LNCAP (cell line): Measurements from ENCODE around the gene PPP2R2C.

Experiments used
- TF ChIP-seq, protein P1 (sequence below): fragments of 450-650 bp; IDR thresholded peaks from 2 replicates; pipeline ENCODE4 v1.5.1; 2017; ENCODE audit warnings: mild to moderate bottlenecking

Gene PPP2R2C

DNA sequence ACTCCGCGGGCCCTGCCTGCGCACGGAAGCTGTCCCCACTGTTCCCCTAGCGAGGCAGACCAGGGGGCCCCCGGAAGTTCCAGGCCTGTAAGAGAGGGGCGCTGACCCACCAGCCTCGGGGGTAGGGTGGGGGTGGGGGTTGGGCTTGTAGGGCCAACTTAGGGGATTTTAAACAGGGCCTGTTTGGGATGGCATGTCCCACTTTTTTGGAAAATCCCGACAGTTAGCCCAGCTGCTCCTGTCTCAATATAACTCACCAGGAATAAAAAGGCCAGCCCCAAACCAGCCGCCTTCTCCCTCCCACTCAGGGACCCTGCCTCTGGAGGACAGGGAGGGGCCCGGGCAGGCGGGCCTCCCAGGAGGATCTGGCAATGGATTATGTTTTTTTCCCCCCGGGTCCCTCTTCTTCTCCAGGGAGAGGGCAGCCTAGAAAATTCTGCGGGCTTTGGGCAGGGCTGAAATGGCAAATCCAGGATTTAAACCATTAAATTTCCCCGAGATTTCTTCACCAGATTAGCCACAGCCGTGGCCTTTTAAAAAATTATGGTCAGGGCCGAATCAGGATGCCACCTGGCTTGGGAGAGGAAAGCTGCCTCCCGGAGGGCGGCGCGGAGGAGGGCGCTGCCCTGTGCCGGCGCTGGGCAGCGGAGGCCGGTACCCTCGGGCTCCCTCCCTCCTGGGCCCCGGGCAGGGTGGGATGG, 957 bp downstream of the PPP2R2C start:
- TF ChIP-seq, protein P1, sequence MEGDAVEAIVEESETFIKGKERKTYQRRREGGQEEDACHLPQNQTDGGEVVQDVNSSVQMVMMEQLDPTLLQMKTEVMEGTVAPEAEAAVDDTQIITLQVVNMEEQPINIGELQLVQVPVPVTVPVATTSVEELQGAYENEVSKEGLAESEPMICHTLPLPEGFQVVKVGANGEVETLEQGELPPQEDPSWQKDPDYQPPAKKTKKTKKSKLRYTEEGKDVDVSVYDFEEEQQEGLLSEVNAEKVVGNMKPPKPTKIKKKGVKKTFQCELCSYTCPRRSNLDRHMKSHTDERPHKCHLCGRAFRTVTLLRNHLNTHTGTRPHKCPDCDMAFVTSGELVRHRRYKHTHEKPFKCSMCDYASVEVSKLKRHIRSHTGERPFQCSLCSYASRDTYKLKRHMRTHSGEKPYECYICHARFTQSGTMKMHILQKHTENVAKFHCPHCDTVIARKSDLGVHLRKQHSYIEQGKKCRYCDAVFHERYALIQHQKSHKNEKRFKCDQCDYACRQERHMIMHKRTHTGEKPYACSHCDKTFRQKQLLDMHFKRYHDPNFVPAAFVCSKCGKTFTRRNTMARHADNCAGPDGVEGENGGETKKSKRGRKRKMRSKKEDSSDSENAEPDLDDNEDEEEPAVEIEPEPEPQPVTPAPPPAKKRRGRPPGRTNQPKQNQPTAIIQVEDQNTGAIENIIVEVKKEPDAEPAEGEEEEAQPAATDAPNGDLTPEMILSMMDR, result no peak

DNA sequence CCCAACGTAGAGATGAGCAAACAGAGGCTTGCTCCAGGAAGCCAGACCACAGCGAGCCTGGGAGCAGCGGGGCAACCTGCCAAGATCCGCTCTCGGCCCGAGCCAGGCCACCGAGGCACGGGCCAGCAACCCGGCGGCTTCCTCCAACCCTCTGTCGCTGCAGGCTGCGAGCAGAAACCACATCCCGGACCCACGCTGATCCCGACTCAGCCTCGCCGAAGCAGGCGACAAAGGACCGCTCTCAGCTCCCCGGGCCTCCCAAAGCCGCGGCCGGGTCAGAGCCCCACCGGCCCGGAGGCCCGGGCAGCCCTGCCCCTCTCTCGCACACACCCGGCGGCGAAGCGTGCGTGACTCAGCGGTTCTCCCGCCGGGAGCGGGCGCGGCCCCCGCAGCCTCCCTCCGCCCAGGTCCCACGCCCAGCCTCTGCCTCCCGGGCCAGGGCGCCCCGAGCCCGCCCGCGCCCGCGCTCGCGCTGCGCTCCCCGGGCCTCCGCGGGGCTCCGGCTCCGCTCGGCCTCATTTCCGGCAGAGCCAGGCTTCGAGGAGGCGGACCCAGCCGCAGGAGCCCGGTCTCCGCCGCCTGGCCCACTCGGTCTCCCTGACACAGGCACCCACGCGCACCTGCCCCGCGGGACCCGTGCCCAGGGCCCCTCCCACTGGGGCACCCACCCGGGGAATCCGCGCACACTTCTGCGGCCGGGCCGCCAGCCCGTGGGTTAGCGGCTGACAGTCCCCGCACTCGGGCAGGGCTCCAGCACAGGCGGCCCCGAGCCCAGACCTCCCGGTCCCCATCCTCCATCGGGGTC, 1.7 kb downstream of the PPP2R2C start:
- TF ChIP-seq, protein P1, result no peak

DNA sequence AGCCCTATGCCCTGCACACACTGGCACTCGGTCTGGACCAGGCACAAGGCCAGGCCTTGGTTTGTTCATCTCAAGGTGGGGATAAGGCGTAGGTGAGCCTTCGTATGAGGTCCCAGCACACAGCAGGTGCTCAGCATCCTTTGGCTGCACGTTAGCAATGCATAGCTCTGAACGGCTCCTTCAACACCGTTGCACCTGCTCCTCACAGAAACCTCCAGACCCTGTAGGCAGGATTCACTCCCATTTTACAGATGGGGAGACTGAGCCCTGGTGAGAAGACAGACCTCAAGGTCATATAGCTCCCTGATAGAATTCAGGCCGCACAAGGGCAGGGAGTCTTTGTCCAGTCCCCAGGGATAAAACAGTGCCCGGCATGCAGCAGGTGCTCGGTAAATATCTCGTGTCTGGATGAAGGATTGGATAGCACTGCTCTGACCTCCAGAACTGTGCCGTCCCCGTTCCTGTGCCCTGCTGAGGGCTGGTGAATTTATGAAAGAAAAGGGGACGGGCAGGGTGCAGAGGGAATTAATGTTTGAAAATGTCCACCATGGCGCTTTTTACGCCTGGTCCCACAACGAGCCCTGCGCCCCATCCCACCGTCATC, 2.4 kb downstream of the PPP2R2C start:
- TF ChIP-seq, protein P1, result no peak

DNA sequence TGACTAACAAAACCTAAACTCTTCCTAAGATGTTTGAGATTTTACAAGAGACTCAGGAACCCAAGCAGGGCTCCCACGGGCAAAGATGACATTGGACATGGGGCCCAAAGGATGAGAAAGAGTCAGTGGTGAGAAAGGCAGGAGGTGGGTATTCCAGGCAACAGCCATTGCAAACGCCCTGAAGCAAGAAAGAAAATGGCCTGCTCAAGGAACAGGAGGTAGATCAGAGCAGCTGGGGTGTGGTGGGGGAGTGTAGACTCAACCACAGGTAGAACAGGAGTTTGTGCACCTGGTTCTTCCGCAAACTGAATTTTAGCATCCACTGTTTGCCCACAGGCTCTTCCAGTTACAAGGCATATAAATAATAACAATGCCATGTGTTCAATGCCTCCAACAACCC, 3.3 kb downstream of the PPP2R2C start:
- TF ChIP-seq, protein P1, result no peak

DNA sequence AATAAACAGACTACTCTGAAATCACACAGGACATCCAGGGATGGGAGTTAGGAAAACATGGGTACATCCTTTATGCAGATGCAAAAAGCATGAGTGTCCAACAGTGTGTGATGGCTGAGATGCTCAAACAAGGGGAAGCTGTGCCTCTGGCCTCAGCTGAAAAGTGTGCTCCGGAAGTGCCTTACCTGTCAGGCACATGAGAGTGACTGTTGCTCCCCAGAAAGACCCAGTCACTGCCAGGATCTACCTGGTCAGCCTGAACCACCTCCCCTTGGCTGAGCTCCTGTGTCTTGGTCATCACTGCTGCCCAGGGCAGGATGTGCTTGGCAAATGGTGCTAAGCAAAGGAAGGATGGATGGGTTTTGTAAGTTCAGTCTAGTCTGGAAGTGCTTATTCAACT, 4.0 kb downstream of the PPP2R2C start:
- TF ChIP-seq, protein P1, result no peak

DNA sequence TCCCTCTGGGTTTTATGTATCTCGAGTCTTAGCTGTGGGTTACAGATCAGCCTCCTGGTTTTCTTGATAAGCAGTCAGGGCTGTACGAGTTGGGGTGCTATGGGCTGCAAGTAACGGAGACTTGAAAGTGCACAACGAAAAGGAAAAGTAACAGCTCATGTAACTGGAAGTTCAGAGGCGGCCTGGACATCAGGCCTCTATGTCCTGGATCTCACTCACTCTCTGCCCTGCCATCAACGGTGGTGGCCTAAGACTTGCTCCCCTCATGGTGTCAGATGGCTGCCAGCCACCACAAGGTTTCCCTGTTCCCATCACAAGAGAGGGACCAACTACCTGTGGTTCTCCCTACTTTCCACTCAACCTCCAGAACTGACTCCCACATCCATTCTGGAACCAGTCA, 4.8 kb downstream of the PPP2R2C start:
- TF ChIP-seq, protein P1, result no peak

DNA sequence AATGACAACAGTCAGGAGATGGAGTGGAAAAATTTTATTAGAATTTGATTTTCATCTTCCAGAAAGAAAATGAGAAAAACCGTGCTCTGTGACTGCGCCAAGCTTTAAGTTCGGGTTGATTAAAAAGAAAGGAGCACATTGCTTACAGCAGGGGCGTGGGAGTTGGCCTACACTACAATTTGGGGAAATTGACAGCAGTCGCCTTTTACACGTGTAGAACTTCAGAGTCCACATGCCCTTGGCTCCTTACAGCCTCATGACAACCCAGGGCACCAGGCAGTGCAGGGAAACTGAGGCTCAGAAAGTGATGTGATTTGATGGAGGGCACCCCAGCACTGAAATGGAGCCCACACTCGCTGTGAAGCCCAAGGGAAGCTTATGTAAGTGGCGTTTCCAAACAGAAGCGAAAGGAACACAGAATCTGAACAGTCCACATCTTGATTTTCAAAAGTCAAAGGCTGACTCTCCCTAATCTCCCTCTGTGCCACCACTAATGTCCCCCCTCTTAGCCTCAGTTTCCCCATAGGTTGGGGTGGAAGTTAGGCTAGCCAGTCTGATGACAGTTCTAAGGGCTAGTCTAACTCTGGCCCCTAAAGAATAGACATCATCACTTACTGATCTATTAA, 5.5 kb downstream of the PPP2R2C start:
- TF ChIP-seq, protein P1, result no peak
